ENCODE data around the gene FGF10.

FGF10 gene

DNA sequence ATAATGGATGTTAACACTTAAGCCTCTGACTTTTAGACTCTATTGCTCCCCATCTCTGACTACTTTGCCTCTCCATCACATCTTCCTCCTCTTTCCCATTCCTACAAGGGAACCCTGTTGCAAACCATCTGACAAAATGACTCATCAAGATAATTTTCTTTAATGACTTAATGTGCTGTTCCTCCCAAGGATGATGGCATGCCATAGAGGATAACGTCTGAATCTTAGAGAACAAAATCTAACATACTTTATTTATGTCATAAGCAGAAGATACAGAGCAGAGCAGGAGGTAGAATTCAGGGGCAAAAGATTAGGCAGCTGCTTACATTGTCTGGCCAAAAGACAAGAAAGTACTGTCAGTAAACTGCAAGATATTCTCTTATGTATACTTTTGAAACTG, 76.8 kb downstream of the FGF10 start:
- Histone ChIP-seq H3K9ac (ENCODE audit: low read length) (no peak overlapping the region), H3K36me3 (replicated peaks; ENCODE audit: insufficient read depth, low read length) (no peaks in the 10 kb centered on the region), H3F3A (ENCODE audit: insufficient read depth, low read length) (no peaks in the 10 kb centered on the region), H3K27me3 (replicated peaks; ENCODE audit: insufficient read depth, low read length) (no peaks in the 10 kb centered on the region), H3K4me1 (ENCODE audit: low read length) (no peaks in the 10 kb centered on the region), H3K79me2 (ENCODE audit: low read length) (no peaks in the 10 kb centered on the region), H4K20me1 (ENCODE audit: insufficient read depth, low read length) (no peaks in the 10 kb centered on the region), H3K4me3 (ENCODE audit: low read length) (no peak overlapping the region), H3K27ac (ENCODE audit: low read length) (no peak overlapping the region), H2AFZ (ENCODE audit: low read length) (no peak overlapping the region), H3K9me2 (replicated peaks; ENCODE audit: insufficient read depth, low read length) (no peaks in the 10 kb centered on the region), H3K4me2 (ENCODE audit: low read depth, low read length) (no peak overlapping the region), H3K9me3 (replicated peaks; ENCODE audit: insufficient read depth, low read length) (no peaks in the 10 kb centered on the region)
- no peak for DNase-seq
- TF ChIP-seq, protein P1, sequence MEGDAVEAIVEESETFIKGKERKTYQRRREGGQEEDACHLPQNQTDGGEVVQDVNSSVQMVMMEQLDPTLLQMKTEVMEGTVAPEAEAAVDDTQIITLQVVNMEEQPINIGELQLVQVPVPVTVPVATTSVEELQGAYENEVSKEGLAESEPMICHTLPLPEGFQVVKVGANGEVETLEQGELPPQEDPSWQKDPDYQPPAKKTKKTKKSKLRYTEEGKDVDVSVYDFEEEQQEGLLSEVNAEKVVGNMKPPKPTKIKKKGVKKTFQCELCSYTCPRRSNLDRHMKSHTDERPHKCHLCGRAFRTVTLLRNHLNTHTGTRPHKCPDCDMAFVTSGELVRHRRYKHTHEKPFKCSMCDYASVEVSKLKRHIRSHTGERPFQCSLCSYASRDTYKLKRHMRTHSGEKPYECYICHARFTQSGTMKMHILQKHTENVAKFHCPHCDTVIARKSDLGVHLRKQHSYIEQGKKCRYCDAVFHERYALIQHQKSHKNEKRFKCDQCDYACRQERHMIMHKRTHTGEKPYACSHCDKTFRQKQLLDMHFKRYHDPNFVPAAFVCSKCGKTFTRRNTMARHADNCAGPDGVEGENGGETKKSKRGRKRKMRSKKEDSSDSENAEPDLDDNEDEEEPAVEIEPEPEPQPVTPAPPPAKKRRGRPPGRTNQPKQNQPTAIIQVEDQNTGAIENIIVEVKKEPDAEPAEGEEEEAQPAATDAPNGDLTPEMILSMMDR (IDR thresholded peaks at IDR 0.05; ENCODE audit: low read length), result no peak
- TF ChIP-seq EZH2phosphoT487 (IDR thresholded peaks at IDR 0.05; ENCODE audit: low read length) (no peak), EZH2 (optimal IDR thresholded peaks at IDR 0.05; ENCODE audit: low read depth, low read length) (no peak)

GRCh38 chr5:44300551-44300950, 88.7 kb downstream of the FGF10 start:
- H2AFZ ChIP-seq (ENCODE audit: low read length), result no peak overlapping the region
- TF ChIP-seq, protein P1 (IDR thresholded peaks at IDR 0.05; ENCODE audit: low read length), result no peak
- no peak for TF ChIP-seq EZH2phosphoT487 (IDR thresholded peaks at IDR 0.05; ENCODE audit: low read length)
- H3K79me2 ChIP-seq (ENCODE audit: low read length), result no peaks in the 10 kb centered on the region
- H3K9me2 ChIP-seq (replicated peaks; ENCODE audit: insufficient read depth, low read length), result no peaks in the 10 kb centered on the region
- H3K4me3 ChIP-seq (ENCODE audit: low read length), result no peak overlapping the region
- no peak overlapping the region for H3K4me2 ChIP-seq (ENCODE audit: low read depth, low read length)
- no peaks in the 10 kb centered on the region for H3K36me3 ChIP-seq (replicated peaks; ENCODE audit: insufficient read depth, low read length)
- DNase-seq, result no peak
- no peaks in the 10 kb centered on the region for H3F3A ChIP-seq (ENCODE audit: insufficient read depth, low read length)
- no peak overlapping the region for H3K27ac ChIP-seq (ENCODE audit: low read length)
- no peaks in the 10 kb centered on the region for H3K4me1 ChIP-seq (ENCODE audit: low read length)
- no peaks in the 10 kb centered on the region for H3K27me3 ChIP-seq (replicated peaks; ENCODE audit: insufficient read depth, low read length)
- no peaks in the 10 kb centered on the region for H3K9me3 ChIP-seq (replicated peaks; ENCODE audit: insufficient read depth, low read length)
- no peak overlapping the region for H3K9ac ChIP-seq (ENCODE audit: low read length)
- no peaks in the 10 kb centered on the region for H4K20me1 ChIP-seq (ENCODE audit: insufficient read depth, low read length)

- no peaks in the 10 kb centered on the region for H3F3A ChIP-seq (ENCODE audit: insufficient read depth, low read length)
- H3K9me2 ChIP-seq (replicated peaks; ENCODE audit: insufficient read depth, low read length), result no peaks in the 10 kb centered on the region
- H3K9me3 ChIP-seq (replicated peaks; ENCODE audit: insufficient read depth, low read length), result no peaks in the 10 kb centered on the region
- H2AFZ ChIP-seq (ENCODE audit: low read length), result no peak overlapping the region
- H3K4me3 ChIP-seq (ENCODE audit: low read length), result no peak overlapping the region
- H4K20me1 ChIP-seq (ENCODE audit: insufficient read depth, low read length), result no peaks in the 10 kb centered on the region
- no peaks in the 10 kb centered on the region for H3K4me1 ChIP-seq (ENCODE audit: low read length)
- H3K36me3 ChIP-seq (replicated peaks; ENCODE audit: insufficient read depth, low read length), result no peaks in the 10 kb centered on the region
- no peak overlapping the region for H3K27ac ChIP-seq (ENCODE audit: low read length)
- TF ChIP-seq EZH2 (optimal IDR thresholded peaks at IDR 0.05; ENCODE audit: low read depth, low read length) (no peak), EZH2phosphoT487 (IDR thresholded peaks at IDR 0.05; ENCODE audit: low read length) (no peak)
- TF ChIP-seq, protein P1 (IDR thresholded peaks at IDR 0.05; ENCODE audit: low read length), result no peak
- H3K27me3 ChIP-seq (replicated peaks; ENCODE audit: insufficient read depth, low read length), result no peaks in the 10 kb centered on the region
- no peaks in the 10 kb centered on the region for H3K79me2 ChIP-seq (ENCODE audit: low read length)
- DNase-seq, result no peak
- H3K4me2 ChIP-seq (ENCODE audit: low read depth, low read length), result no peak overlapping the region
- H3K9ac ChIP-seq (ENCODE audit: low read length), result no peak overlapping the region
These were observed 89.8 kb downstream of the FGF10 start for GRCh38 chr5:44299394-44299793.
